8988T (cell line): ENCODE data around the gene DIPK1B.
A peak's percentile ranks its signal among the peaks of the same experiment; 100 is the strongest.
"Not testable (repeated sequence)": the region's sequence is repeated elsewhere in the genome, so short reads cannot be mapped to it uniquely, and the experiment has no call there.

Experiments used
- DNase-seq: peaks from one replicate; pipeline ENCODE4 v3.0.0; 2011

DIPK1B gene

GRCh38 chr9:136700304-136700703 is 12.1 kb upstream of the DIPK1B start:
- DNase-seq = no peak

- no peak for DNase-seq
These were observed 11.3 kb upstream of the DIPK1B start for GRCh38 chr9:136700959-136701667.

GRCh38 chr9:136701668-136702053 is 10.7 kb upstream of the DIPK1B start:
- DNase-seq = no peak

GRCh38 chr9:136703276-136703860 is 9.0 kb upstream of the DIPK1B start:
- DNase-seq = no peak

GRCh38 chr9:136704741-136705140 is 7.6 kb upstream of the DIPK1B start:
- DNase-seq = not testable (repeated sequence)

GRCh38 chr9:136705564-136705963 is 6.8 kb upstream of the DIPK1B start:
- DNase-seq = no peak

GRCh38 chr9:136707011-136707410 is 5.4 kb upstream of the DIPK1B start:
- no peak for DNase-seq

GRCh38 chr9:136707849-136708517 is 4.4 kb upstream of the DIPK1B start:
- no peak for DNase-seq

- DNase-seq = no peak
These were observed 2.8 kb upstream of the DIPK1B start for GRCh38 chr9:136709454-136710109.

- DNase-seq = no peak
These were observed 1.8 kb upstream of the DIPK1B start for GRCh38 chr9:136710543-136710942.

GRCh38 chr9:136711219-136711648 is 1.1 kb upstream of the DIPK1B start:
- DNase-seq = not testable (repeated sequence)

- DNase-seq = peak; percentile 54
These were observed 545 bp downstream of the DIPK1B start for GRCh38 chr9:136712690-136713544.

GRCh38 chr9:136713550-136713949 is 1.2 kb downstream of the DIPK1B start:
- no peak for DNase-seq

- DNase-seq = no peak
These were observed 1.9 kb downstream of the DIPK1B start for GRCh38 chr9:136714096-136714892.

GRCh38 chr9:136714893-136715274 is 2.5 kb downstream of the DIPK1B start:
- no peak for DNase-seq

GRCh38 chr9:136717399-136717798 is 5.0 kb downstream of the DIPK1B start:
- DNase-seq = no peak

- no peak for DNase-seq
These were observed 6.2 kb downstream of the DIPK1B start for GRCh38 chr9:136718345-136719194.

GRCh38 chr9:136719195-136719880 is 7.0 kb downstream of the DIPK1B start:
- DNase-seq = no peak

GRCh38 chr9:136720251-136720897 is 8.0 kb downstream of the DIPK1B start:
- no peak for DNase-seq

GRCh38 chr9:136720898-136721338 is 8.5 kb downstream of the DIPK1B start:
- DNase-seq = no peak
